Fibroblast of skin of left biceps (primary cell): ENCODE results near the gene SLC24A4.

Source experiments
- DNase-seq, 2 experiments: peaks; one replicate each; pipeline ENCODE4 v3.0.0-alpha.2; 2013; ENCODE audit warnings: low read depth in 2 of 2

Gene SLC24A4, protein sequence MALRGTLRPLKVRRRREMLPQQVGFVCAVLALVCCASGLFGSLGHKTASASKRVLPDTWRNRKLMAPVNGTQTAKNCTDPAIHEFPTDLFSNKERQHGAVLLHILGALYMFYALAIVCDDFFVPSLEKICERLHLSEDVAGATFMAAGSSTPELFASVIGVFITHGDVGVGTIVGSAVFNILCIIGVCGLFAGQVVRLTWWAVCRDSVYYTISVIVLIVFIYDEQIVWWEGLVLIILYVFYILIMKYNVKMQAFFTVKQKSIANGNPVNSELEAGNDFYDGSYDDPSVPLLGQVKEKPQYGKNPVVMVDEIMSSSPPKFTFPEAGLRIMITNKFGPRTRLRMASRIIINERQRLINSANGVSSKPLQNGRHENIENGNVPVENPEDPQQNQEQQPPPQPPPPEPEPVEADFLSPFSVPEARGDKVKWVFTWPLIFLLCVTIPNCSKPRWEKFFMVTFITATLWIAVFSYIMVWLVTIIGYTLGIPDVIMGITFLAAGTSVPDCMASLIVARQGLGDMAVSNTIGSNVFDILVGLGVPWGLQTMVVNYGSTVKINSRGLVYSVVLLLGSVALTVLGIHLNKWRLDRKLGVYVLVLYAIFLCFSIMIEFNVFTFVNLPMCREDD

DNA sequence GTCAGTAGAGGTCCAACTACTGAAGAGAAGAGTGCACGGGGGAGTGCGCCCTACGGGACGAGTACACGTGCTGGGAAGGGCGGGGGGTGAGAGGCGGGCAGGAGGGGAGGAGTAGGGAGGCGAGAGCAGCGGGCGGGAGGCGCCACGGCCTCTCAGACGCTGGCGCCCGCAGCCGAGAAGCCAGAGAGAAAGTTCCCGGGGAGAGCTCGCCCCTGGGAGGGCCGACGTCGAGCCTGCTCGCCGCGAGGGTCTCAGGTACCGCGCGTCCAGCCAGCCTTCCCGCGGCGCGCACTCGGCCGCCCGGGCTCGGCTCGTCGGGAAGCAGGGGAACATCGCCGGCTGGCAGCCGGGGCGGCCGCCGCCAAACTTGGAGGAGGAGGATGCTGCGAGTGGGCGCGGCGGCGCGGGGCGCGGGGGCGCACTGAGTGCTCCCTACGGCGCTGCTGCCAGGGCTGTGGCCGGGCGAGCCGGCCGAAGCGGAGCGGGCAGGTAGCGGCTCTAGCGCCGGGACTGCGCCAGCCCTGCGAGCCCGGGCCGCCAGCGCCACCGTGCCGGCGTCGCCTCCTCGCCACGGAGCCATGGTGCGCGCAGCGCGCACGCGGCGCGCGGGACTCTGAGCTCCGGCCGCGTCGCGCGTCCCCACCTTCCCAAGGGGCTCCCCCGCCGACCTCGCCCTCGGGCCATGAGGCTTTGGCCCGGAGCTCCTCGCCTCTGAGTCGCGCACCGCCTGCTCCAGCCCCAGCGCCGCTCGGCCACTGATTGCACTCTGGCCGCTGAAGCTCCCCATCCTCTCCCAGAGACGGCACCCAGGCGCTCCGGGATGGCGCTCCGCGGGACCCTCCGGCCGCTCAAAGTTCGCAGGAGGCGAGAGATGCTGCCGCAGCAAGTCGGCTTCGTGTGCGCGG is at the start of gene SLC24A4:
Gene SLC24A4 (plus strand): TSS at position 155 of the 905 bp plus-strand sequence. CDS start 666 bp downstream, at position 821.
- no peak for DNase-seq

DNA sequence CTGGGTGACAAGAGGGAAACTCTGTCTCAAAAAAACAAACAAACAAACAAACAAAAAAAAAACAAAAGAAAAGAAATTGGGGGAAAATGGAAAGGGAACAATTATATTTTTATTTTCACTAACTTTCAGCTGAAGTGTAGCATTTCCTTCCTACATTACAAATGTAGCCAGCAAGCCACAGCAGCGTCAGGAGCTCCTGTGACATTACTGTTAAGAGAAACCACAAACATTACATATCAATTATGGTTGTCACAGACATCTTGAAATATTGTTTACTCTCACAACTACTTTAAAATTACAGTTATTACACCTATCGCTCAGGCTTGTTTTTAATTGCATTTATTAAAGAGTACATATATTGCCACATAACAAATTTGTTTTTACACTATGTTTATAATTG is 49.8 kb upstream of the SLC24A4 start:
- DNase-seq: no peak

DNA sequence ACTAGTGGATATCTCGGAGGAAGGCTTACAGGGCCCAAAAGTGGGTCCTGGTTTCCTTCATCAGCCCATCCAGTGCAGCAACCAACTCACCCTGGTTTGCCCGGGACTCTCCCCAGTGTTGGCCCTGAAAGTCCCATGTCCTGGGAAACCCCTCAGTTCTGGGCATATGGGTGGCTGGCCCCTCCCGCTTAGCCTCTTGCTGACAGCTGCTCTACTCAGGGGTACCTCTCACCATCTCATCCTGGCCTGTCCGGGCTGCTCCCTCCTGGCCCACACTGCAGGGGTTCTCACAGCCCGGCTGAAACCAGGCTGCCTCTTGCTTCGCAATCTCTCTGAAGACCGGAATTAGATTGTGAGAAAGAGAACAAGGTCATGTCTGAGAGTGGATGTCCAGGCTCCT is 48.9 kb upstream of the SLC24A4 start:
- no peak for DNase-seq

DNA sequence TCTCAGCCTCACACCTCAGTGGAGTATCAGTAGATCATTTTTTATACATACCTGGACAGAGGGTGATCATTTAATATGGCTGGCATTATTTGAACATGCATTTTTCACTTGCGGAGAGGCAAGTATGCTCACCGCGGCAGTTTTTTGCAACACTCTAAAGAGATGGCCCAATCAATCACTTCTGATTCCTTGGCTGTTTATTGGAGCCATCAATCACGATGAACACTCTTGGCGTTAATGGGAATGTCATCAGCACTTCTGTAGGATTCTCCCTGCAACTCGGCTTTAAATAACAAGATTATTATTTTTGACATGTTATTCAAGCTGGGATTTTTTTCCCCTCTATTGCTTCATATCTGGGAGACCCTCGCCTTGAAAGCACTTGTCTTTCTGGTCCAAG is 46.9 kb upstream of the SLC24A4 start:
- no peak for DNase-seq

DNA sequence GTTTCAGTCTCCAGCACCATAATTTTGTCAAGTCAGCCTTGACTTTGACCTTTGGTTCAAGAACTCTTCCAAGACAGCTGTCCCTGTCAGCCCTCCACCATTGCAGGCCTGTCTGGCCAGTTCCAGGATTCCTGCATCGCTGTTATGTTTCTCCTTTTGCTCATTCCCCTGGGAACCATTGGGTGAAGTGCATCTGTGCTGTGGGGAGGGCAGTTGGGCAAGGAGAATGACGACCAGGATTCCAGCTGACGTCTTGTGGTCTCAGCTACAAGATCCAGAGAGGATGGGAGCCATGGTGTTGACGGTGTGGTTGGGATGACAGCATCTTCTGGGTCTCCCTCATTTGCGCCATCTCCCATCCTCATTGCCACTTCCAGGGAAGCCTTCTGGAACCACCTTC is 45.9 kb upstream of the SLC24A4 start:
- DNase-seq: no peak

DNA sequence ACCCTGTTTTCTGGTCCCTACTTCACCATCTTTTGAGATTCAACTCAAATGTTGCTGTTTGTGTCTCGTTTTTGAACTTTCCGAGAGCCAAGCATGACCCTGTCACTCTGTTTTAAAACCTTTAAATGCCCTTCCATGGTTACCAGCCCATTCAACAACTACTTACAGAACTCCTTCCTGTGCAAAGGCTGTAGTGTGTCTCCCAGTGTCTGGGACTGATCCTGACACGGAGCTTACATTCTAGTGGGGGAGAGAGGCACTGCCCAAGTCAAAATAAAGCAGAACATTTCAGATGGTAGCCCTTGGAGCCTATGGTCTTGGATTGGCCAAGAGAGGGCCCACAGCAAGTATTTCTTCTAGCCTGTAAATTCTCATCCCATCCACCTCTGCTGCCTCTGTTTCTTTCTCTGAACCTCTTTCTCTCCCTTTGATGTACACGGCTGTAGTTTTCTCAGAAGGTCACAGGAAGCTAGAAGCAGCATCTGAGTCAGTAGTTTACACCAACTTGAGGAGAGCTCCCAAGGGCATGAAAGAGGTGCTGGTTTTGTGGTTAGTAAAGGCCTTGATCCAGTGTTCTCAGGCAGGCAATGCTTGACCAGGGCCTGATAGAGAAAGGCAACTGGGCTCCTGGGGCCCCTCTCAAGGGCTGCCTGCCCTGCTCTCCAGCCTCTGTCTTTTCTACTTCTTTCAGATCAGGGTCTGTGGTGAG is 42.3 kb upstream of the SLC24A4 start:
- no peak for DNase-seq

DNA sequence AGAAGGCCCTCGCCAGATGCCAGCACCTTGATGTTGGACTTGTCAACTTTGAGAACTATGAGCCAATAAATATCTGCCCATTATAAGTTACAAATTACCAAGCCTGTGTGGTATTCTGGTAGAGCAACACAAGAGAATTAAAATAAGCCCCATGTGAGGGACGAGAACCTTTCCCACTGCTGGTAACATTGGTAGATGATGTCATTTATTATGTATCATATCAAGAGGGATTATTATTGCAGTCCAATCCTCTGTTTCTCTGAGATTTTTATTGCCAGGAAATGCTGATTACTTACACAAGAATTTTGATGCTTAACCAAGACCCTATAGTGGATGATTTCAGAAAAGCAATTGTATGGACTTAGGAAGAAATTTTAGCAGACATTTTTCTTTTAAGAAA is 40.3 kb upstream of the SLC24A4 start:
- no peak for DNase-seq

DNA sequence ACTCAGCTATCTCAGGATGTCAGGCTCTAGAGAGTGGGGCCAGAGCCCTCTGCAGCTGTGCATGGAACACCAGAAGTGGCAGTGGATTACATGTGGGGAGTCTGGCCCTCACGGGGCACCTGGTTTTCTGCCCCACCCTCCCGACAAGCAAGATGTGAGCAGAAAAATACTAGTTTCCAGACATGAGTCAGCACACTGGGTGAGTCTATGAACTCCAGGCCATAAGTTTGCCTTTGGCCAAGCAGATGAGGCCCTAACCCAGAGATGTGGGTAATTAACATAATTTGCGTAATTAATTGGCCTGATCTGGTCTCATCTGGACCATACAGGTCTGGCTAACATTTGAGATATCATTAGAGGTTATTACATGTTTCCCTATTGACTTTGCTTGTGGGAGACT is 37.7 kb upstream of the SLC24A4 start:
- DNase-seq: no peak

DNA sequence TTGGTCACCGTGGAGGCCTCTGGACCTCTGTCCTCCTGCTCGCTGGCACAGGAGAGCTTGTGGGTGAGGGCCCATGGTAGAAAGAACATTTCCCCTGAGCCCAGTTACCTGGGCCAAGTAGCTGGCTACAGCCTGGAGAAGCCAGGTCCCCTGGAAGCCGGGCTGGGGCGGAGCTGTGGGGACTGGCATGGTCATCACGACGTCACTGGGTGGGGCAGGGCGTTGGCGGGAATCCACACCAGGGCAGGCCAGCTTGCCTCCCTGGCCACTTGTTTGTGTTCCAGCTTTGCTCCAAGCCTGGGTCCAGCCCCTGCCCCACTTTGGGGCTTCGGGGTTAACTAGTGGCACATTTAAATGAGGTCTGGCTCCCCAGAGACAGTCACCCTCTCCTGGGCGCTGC is 35.0 kb upstream of the SLC24A4 start:
- no peak for DNase-seq

DNA sequence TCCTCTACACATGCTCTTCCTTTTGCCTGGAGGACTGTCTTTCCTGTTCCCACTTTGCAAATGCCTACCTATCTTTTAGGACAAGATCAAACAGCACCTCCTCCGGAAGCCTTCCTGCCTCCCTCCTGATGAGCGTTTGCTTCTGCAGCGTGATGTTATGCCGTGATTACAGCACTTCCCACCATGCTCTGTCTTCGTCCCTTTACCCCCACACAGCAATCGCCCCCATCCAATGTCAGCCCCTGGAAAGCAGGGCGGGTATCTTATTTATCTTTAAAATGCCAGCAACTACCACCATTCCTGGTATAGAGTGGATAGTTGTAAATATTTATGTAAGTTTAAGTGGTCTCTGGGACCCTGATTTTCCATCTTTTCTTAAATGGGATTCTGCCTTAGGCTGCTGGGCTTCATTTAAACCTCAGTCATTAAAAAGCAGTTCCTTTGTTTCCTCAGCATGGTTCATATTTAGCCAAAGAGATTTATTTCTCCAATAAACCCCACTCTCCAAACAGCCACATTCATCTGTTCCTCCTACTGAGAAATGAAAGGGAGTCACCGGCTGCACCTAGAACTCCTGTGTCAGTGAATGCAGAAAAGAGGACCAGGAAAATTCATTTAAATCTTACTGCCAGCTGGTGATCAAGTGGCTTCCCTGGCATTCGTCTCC is 33.8 kb upstream of the SLC24A4 start:
- DNase-seq: no peak

DNA sequence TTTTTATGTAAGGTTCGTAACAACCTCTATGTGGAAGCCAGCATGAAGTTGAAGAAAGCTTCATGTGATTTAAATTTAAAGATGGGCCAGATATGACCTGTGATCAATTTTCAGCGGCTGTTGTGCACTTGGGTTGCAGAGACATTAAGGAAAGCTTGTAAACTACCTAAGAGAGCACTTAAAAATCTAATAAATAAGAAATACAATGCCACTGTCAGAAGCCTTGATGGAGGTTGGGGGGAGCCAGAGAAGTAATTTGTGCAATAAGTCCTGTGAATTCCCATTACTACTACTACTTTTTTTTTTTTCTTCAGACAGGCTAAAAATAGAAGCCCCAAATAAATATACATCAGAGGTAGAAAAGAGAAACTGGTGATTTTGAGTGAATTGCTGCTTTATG is 30.3 kb upstream of the SLC24A4 start:
- no peak for DNase-seq

DNA sequence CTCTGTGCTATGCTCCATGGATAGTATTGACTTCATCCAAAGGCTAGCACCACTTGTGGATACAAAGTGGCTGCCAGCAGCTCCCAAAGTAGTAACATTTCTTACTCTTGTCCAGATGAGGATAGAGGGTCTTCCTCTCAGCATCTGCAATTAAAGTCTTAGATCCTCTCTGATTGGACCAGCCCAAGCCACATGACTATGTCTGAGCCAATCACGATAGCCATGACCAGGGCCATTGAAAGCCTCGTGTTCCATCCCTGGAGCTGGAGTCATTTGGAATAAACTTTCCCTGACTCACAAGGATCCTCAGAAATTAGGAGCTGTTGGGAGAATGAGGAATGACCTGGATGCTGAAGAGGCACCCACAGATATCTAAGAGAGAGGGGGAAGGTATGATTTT is 28.5 kb upstream of the SLC24A4 start:
- no peak for DNase-seq

DNA sequence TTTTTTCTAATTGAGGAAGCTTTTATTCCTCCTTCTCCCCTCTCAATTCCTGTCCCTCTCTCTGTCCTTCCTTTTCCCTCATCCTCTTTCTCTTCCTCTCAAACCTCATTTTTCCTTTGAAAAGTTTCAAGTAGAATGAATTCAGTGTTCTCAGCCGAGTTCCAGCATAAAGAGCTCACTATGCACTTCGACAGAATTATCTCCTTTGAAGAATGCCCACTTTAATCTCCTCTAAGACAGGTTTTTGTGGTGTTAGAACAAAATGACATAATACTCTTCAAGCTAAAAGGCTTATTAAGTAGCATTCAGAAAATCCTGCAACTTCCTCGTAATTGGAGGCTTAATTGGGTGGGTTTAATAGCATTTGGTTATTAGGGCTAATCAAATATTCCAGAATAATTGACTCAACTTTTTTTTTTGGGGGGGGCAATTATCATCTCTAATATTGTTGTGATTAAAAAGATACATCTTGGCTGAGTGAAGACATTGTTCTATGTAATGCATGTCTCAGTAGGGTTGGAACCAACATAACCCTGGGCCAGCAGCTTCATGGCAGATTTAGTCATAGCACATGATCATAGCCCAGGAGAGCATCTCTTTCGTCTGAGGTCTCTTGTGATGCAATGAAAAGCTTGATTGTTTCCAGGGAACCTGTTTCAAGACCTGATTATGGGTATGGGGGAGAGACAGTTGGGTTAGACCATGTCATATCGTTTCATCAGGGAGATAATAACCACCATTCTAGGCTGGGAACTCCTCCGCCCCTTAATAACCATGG is 25.0 kb upstream of the SLC24A4 start:
- no peak for DNase-seq

DNA sequence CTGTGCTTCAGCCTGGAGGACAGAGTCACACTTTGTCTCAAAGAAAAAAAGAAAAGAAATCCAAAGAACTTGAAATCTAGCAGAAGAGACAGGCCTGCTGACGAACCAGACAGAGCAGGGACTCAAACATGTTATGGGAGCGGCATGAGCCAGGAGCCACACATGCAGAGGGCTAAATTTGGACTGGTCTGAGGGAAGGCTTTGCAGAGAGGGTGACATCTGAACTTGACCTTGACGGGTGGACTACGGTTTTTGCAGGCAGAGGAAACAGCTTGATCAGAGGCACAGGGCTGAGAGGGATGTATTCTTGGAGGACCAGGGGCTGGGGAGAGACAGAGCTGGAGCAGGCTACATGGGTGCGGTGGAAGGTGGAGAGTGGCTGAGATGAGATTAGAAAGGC is 20.5 kb upstream of the SLC24A4 start:
- DNase-seq: no peak

DNA sequence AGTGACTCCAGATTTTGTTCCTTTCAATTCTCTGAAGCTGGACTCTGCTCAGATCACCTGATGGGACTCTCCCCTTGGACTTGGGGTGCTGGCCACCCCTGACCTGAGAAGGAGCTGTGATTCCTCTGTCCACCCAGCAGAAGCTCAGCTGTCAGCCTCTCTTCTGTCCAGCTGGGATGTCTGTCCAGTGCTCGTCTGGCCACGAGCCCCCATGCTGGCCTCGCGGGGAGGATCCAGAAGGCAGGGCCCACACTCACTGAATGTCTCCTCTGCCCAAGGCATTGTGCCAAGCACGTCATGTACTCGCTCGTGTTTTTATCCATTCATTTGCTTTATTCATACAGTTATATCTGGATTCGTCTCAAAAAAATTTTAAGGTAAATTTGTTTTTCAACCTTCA is 14.2 kb upstream of the SLC24A4 start:
- no peak for DNase-seq

DNA sequence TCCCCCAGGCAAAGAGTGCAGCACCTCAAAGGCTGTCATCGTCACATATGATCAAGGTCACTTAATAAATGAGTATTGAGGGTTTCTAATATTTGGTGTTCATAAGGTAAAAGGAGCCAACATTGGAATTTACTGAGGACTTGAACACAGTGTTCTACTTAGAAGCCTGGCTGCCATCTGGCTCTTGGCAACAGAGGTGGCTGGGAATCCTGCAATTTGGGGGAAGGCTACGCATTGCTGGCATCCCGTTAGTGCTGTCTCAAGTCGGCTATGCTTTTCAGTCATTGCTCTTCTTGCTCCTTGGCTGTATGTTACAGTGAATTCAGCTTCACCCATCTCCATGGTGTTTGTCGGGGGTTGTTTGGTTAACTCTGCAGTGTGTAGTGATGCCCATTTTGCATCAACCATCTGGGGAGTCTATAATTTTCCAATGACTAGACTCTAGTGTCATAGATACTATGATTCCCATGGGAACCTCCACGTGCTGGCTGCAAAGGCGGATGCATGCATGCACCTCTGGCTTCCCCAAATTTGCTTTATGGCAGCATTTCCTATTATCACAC is 12.9 kb upstream of the SLC24A4 start:
- DNase-seq: no peak

DNA sequence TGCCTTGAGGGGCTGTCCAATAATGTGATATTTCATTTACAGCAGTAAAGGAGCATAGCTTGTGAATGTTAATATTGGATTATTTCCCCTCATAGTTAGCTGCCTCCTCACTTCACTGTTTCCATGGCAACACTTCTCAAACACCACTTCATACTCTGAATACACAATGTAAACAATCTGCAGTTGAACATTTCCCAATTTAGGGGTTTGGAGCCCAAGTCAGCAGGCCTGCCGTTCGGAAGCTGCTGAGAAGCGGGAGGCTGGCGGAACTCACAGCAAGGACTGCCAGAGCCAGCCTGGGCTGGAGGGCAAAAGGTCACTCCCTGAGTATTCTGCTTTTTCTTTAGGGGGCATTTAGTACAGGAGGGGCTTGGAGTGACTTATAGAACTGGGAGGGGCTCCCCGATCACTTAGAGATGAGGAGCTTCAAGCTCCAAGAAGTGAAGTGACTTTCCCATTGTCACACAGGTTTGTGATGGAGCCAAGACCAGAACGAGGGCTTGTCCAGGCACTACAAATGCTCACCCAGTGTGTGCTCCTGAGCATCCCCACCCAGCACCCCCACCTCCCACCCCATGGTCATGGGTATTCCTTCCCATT is 12.1 kb upstream of the SLC24A4 start:
- no peak for DNase-seq

DNA sequence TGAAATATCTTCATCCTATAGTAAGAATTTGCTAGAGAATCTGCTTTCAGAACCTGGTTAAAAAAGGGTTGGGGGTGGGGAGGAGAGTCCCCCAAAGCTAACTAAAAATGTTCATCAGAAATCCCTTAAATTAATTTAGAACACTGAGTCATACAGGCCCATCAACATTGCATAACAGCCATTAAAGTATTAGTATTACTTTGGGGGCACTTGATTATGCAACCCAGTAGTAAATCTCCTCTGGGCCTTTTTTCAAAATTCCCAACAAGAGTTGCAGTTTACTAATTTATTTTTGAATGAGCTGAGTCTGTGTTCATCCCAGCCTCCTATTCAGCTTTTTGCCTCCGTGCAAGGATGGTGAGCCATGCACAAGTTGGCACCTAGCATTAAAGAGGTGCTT is 8.8 kb upstream of the SLC24A4 start:
- DNase-seq: no peak

DNA sequence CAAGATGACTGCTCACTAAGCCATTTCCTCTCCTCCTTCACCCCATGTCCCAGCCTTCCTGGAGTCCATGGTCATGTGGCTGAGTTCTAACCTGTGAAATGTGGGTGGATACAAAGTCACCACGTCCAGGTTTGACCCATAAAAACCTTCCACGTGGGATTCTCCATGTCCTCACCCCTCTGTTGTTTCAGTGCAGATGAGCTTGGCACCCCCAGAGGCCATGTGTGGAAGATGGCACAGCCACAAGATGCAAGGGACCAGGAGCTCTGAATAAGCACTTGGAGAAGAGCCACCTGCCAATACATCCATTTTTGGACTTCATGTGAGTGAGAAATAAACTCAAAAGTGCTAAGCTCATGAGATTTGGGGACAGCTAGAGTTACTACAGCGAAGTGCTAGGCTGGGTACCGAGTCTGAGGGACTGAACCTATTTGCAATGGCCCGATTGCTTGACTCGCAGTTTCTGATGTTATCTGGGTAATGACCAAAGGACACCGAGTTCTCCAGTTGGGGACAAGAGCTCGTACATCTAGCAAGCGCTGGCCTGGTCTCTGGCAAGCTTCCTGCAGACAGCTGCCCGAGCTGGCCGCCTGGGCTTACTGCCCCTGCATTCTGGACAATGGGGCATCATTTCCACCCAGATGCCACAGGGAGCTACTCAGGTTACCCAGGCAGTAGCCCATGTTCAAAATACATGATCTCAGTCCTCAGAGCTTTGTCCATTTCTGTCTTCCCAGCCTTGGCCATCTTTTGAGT is 7.7 kb upstream of the SLC24A4 start:
- no peak for DNase-seq
